ENCODE results near the gene DRAM2.
"Not testable (repeated sequence)": the region's sequence is repeated elsewhere in the genome, so short reads cannot be mapped to it uniquely, and the experiment has no call there.

The DRAM2 gene

DNA sequence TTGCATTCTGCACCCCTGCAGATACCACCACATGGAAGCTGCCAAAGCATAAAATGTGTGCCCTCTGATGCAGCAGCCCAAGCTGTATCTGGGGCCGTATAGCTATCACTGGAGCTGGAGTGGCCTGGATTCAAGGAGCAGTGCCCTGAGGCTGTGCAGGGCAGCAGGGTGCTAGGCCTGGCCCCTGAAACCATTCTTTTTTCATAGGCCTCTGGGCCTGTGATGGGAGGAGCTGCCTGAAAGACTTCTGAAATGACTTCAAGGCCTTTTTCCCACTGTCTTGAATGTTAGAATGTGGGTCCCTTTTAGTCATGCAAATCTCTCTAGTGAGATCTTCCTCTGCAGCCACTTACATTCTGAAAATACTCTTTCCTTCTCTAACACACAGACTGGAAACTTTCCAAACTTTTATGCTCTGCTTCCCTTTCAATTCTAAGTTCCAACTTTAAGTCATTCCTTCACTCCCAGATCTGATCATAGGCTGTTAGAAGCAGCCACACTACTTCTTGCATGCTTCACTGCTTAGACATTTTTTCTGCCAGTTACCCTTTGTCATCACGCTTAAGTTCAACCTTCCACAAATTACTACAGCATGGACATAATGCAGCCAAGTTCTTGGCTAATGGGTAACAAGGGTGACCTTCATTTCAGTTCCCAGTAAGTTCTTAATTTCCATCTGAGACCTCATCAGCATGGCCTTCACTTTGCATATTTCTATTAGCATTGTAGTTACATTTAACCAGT, 42.4 kb downstream of the DRAM2 start:
- TF ChIP-seq, protein P1, sequence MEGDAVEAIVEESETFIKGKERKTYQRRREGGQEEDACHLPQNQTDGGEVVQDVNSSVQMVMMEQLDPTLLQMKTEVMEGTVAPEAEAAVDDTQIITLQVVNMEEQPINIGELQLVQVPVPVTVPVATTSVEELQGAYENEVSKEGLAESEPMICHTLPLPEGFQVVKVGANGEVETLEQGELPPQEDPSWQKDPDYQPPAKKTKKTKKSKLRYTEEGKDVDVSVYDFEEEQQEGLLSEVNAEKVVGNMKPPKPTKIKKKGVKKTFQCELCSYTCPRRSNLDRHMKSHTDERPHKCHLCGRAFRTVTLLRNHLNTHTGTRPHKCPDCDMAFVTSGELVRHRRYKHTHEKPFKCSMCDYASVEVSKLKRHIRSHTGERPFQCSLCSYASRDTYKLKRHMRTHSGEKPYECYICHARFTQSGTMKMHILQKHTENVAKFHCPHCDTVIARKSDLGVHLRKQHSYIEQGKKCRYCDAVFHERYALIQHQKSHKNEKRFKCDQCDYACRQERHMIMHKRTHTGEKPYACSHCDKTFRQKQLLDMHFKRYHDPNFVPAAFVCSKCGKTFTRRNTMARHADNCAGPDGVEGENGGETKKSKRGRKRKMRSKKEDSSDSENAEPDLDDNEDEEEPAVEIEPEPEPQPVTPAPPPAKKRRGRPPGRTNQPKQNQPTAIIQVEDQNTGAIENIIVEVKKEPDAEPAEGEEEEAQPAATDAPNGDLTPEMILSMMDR (IDR thresholded peaks at IDR 0.05; ENCODE audit: low read depth, low read length): no peak
- DNase-seq (ENCODE audit: extremely low read depth, low read depth): no peak

DNA sequence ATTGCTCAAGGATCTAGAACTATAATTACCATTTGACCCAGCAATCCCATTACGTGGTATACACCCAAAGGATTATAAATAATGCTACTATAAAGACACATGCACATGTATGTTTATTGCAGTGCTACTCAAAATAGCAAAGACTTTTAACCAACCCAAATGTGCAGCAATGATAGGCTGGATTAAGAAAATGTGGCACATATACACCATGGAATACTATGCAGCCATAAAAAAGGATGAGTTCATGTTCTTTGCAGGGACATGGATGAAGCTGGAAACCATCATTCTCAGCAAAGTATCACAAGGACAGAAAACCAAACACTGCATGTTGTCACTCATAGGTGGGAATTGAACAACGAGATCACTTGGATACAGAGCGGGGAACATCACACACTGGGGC, 44.5 kb downstream of the DRAM2 start:
- DNase-seq (ENCODE audit: extremely low read depth, low read depth): not testable (repeated sequence)

DNA sequence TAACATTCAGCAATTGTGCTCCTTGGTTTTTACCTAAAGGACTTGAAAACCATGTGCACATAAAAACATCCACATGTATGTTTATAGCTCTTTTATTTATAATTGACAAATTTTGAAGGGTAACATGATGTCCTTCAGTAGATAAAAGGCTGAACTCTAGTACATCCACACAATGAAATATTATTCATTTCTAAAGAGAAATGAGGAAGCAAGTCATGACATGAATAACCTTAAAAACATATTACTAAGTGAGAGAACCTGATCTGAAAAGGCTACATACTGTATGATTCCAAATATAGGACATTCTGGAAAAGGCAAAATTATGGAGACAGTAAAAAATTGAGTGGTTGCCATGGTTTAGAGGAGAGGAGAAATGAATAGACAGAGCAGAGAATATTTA, 50.3 kb downstream of the DRAM2 start:
- TF ChIP-seq, protein P1 (IDR thresholded peaks at IDR 0.05; ENCODE audit: low read depth, low read length): no peak
- no peak for DNase-seq (ENCODE audit: extremely low read depth, low read depth)

DNA sequence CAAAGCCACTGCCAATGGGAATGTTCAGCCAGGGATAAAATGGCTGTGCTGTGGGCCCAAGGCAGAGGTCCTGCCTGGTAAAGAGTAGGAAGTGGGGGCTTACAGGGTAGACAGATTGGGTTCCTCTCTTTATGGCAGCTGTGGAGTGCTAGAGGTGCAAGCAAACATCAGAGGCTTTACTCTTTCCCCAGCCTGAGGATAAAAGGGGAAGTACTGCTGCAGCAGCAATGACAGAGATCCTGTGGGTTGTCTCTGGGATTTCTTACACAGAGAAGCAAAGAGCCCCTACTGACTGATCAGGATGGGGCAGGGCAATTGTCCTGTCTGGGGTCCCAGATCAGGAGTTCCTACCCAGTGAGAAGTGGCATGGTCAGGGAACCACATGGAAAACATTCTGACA, 54.2 kb downstream of the DRAM2 start:
- no peak for DNase-seq (ENCODE audit: extremely low read depth, low read depth)
- TF ChIP-seq, protein P1 (IDR thresholded peaks at IDR 0.05; ENCODE audit: low read depth, low read length): no peak

DNA sequence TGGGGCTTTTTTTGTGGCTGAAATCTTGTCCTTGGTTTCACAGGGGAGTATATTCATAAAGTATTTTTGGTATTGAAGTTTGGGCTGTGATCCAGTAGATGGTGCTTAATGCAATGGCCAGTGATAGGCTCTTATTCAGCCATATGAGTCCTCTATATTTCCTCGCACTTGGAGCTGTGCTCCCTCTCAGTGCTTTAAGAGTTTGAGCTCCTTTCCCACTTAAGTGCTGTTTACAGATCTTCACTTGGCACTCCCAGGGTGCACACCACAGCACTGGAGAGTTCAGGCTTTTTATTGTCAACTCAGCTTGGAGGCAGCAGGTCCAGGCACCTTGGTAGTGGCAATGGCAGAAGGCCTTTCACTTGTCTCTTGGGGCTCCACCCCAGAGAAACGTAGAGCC, 54.9 kb downstream of the DRAM2 start:
- TF ChIP-seq, protein P1 (IDR thresholded peaks at IDR 0.05; ENCODE audit: low read depth, low read length): no peak
- DNase-seq (ENCODE audit: extremely low read depth, low read depth): no peak

DNA sequence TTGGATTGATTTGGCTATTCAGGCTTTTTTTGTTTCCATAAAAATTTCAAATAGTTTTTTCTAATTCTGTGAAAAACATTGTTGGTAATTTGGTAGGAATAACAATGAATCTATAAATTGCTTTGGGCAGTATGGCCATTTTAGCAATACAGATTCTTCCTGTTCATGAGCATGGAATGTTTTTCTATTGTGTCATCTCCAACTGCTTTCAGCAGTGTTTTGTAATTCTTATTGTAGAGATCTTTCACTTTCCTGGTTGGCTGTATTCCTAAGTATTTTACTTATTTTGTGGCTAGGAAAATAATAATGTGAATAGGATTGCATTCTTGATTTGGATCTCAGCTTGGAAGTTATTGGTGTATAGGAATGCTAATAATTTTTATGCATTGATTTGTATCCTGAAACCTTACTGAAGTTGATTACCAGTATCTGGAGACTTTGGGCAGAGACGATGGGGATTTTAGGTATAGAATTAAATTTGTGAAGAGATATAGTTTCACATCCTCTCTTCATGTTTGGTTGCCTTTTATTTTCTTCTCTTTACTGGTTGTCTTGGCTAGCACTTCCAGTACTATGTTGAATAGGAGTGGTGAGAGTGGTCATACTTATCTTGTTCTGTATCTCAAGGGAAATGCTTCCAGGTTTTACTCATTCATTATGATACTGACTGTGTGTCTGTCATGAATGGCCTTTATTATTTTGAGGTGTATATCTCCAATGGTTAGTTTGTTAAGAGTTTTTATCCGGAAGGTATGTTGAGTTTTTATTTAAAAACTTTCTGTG, 57.3 kb downstream of the DRAM2 start:
- peak; percentile 30 for DNase-seq (ENCODE audit: extremely low read depth, low read depth)
- TF ChIP-seq, protein P1 (IDR thresholded peaks at IDR 0.05; ENCODE audit: low read depth, low read length): no peak

DNA sequence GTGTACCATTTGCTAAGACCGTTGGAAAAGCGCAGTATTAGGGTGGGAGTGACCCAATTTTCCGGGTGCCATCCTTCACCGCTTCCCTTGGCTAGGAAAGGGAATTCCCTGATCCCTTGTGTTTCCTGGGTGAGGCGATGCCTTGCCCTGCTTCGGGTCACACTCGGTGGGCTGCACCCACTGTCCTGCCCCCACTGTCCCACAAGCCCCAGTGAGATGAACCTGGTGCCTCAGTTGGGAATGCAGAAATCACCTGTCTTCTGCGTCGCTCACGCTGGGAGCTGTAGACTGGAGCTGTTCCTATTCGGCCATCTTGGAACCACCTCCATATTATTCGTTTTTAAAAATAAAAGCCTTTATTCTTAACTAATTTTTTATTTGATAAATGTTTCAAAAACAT, 60.6 kb downstream of the DRAM2 start:
- not testable (repeated sequence) for DNase-seq (ENCODE audit: extremely low read depth, low read depth)

DNA sequence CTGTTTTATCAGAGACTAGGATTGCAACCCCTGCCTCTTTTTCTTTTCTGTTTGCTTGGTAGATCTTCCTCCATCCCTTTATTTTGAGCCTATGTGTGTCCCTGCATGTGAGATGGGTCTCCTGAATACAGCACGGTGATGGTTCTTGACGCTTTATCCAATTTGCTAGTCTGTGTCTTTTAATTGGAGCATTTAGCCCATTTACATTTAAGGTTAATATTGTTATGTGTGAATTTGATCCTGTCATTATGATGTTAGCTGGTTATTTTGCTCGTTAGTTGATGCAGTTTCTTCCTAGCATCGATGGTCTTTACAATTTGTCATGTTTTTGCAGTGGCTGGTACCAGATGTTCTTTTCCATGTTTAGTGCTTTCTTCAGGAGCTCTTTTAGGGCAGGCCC, 62.6 kb downstream of the DRAM2 start:
- DNase-seq (ENCODE audit: extremely low read depth, low read depth): not testable (repeated sequence)
